C1 segment of cervical spinal cord (tissue), 14 donors: ENCODE measurements around the gene TH.

Experiments
- DNase-seq, 14 donors: peaks; one replicate each; lab custom pipeline; 2025; lab: John Stamatoyannopoulos, UW

The TH gene

GRCh38 chr11:2142762-2143202 is 28.8 kb downstream of the TH start:
- no peak for DNase-seq

GRCh38 chr11:2142300-2142759 is 29.3 kb downstream of the TH start:
- DNase-seq: no peak

- no peak for DNase-seq
Measured at GRCh38 chr11:2140411-2141400, 30.9 kb downstream of the TH start.

- DNase-seq: no peak
Measured at GRCh38 chr11:2139621-2140337, 31.8 kb downstream of the TH start.

GRCh38 chr11:2139123-2139521 is 32.5 kb downstream of the TH start, which contains the start of gene IGF2:
IGF2 (minus strand) TSS chr11:2139389; CDS start chr11:2135523, 3,866 bp downstream.
- DNase-seq: no peak

- no peak for DNase-seq
Measured at GRCh38 chr11:2138431-2139122, 33.0 kb downstream of the TH start.

- DNase-seq: no peak
Measured at GRCh38 chr11:2138068-2138430, 33.6 kb downstream of the TH start.

- DNase-seq: no peak
Measured at GRCh38 chr11:2137202-2138067, 34.2 kb downstream of the TH start.

GRCh38 chr11:2136952-2137201 is 34.7 kb downstream of the TH start:
- DNase-seq: no peak

- no peak for DNase-seq
Measured at GRCh38 chr11:2136209-2136951, 35.2 kb downstream of the TH start.

- DNase-seq: no peak
Measured at GRCh38 chr11:2135648-2136201, 35.9 kb downstream of the TH start.

- DNase-seq: no peak
Measured at GRCh38 chr11:2135018-2135569, 36.5 kb downstream of the TH start.

GRCh38 chr11:2134022-2135010 is 37.3 kb downstream of the TH start:
- no peak for DNase-seq

- DNase-seq: no peak
Measured at GRCh38 chr11:2133241-2134021, 38.2 kb downstream of the TH start.

GRCh38 chr11:2132874-2133240 is 38.8 kb downstream of the TH start:
- DNase-seq: no peak

GRCh38 chr11:2132246-2132645 is 39.4 kb downstream of the TH start:
- no peak for DNase-seq

- no peak for DNase-seq
Measured at GRCh38 chr11:2131371-2132236, 40.0 kb downstream of the TH start.
